Stimulated activated CD8-positive, alpha-beta memory T cell treated with anti-CD3 and anti-CD28 coated beads, Interleukin-7, amount 100 ng/mL, for 1 hour (primary cell): ENCODE results near the gene SHANK1.
"Not testable (repeated sequence)": the region's sequence is repeated elsewhere in the genome, so short reads cannot be mapped to it uniquely, and the experiment has no call there.

Experiments
- DNase-seq, 2 donors: peaks; one replicate each; pipeline ENCODE4 v3.0.0-alpha.2; 2020; ENCODE audit warnings: low read depth in 2 of 2

SHANK1 gene

GRCh38 chr19:50633973-50634372 is 85.6 kb downstream of the SHANK1 start:
- no peak for DNase-seq

- no peak for DNase-seq
Measured at GRCh38 chr19:50633359-50633758, 86.2 kb downstream of the SHANK1 start.

DNA sequence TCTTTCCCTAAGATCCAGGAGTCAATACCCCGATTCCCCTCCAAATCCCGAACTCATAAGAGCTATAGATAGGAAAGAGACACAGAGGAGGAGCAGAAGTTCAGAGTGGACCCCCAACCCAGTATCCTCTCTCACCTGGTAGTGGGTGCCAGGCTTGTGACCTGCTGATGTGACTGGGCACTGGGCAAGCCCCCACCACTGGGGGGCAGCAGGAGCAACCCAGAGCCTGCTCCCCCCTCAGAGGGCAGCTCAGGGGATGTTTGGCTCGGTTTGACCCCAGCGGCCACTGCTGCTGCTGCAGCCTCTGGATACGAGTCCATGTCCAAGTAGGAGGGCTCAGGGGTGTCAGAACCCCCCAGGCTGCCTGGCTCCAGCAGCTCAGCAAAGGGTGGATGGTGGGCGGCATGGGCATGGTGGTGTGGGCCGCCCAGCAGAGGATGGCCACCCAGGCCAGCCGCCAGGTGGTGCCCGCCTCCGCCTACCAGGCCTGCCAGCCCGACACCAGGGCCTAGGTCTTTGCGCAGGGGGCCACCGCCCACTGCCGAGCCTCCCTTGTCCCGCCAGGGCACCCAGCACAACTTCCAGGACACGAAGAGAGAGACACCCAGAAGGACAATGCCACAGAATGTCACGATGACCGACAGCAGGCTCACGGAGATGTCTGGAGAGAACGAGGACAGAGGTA is 87.3 kb downstream of the SHANK1 start:
- no peak for DNase-seq

DNA sequence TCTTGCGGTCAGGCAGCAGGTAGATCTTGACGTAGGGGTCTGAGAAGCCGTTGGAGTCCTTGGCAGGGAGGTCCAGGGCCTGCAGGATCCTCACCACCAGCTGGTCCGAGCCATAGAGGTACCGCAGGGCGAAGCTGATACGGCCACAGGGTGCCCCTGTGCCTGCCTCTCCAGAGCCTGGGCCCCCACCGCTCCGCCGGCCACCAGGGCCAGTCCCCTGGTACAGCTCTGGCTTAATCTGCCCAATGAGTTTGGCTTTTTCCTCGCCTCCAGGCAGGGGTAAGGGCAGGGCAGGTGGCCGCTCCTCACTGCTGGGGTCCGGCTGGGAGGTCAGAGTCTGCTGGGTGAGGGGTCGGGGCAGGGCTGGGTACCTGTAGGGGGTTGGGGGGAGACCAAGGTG is 89.8 kb downstream of the SHANK1 start:
- DNase-seq = no peak

DNA sequence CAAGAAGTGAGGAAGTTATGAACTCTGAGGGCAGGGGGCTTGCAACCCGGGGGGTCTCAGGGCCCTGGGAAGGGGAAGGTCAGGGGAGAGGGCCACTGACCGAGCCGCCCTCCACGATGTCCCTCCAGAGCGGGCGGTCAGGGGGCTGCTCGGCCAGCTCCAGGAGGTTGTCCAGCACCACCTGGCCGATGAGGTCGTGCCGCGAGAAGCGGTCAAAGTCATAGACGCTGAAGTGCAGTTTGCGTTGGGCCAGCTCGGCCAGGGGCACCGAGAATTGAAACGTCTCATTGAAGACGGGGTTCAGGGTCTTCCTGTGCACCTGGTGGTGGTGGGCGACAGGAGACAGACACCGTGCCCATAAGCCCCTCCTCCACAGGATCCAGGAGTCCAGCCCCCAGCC is 90.4 kb downstream of the SHANK1 start:
- DNase-seq = no peak

DNA sequence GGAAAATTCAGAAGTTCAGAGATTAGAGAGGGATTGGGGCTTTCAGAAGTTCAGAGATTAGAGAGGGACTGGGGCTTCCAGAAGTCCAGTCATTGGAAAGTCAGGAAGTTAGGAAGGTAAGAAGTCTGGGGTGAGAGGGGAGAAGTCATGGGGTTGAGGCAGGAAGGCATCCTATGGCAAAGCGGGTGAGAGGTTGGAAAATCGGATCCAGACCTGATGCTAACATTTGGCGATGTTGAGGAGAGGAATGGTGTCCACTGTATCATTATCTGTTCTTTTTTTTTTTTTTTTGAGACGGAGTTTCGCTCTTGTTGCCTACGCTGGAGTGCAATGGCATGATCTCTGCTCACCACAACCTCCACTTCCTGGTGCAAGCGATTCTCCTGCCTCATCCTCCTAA is 91.1 kb downstream of the SHANK1 start:
- DNase-seq = no peak

- no peak for DNase-seq
Measured at GRCh38 chr19:50628146-50628545, 91.5 kb downstream of the SHANK1 start.

DNA sequence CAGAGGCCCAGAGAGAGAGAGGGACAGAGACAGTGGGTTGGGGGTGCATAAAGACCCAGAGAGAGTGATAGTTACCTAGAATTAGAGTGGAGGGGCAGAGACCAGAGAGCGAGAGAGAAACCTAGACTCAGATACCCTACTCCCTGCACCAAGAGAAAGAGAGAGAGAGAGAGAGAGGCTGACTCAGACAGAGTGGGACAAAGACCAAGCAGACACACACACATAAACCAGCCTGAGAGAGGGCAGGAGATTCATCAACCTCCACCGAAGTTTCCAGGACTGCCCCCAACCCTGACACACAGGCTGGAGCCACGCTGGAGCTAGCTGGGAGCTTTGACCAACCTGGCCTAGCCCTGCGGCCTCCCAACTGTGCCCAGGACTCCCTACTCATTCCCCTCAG is 92.8 kb downstream of the SHANK1 start:
- DNase-seq = no peak

DNA sequence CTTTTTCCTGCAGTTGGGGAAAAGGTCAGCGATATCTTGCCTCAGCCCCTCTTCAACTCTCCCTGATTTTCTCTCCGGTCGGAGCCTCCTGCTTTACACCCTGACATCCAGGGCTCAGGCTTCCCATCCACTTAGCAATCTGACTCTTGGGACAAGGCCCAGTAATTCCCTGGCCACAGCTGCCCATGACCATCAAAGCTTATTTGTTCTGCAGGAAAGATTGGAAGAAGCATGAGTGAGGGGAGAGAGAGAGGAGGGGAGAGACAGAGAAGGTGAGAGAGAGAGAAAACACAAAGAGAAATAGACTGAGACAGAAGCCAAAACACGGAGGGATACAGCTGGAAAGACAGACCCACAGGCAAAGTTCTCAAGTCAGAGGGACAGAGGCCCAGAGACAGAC is 93.6 kb downstream of the SHANK1 start:
- no peak for DNase-seq

DNA sequence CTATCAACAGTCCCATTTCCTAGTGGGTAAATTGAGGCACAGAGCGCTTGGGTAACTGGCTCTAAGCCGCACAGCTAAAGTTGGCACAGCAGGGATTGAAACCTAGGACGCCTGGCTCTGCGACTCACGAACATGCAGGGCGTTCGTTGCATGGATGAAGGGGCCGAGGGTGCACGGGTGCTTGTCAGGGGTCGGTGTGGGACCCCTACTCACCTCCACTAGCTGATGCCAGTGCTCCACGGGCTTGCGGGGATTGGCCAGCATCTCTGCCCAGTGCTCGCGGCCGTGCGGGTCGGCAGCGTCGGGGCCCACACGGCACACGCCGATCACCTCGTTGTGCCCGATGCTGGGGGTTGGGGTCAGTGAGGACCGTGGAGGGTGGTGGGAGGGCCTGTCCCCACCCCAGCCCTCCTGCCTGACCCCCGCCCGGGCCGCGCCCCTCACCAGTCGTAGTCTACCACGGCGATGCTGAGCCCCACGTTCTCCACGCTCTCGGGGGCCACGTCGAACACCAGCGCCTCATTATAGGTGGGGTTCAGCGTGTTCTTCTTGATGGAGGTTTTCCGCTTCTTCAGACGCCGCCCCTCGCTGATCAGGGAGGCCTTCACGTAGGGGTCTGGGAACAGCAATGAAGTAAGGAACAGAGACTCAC is 94.5 kb downstream of the SHANK1 start:
- no peak for DNase-seq

DNA sequence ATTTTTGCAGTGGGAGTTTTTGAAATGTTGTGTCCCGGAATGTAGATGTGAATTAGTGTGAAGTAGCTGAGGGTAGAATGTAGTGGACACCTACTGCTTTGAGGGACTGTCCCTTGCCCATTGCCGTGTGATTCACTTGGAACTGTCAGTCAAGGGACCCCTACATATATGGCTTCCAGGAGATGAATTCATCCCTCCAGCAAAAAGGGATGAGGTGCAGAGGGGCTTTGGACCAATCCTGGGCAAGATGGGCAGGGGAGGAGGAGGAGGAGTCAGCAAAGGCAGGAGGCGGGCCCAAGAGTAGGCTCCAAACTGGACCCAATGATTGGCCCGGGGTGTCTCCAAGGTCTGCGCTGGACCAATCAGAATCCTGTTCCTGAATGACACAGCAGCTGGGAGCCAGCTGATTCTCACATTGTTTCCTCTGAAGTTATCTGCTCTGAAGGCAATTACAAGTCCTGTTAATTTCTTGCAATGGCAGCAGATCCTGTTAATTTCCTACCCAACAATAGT is 99.2 kb downstream of the SHANK1 start:
- DNase-seq = not testable (repeated sequence)

GRCh38 chr19:50619184-50619583 is 100.4 kb downstream of the SHANK1 start:
- not testable (repeated sequence) for DNase-seq

GRCh38 chr19:50618379-50618778 is 101.2 kb downstream of the SHANK1 start:
- DNase-seq = not testable (repeated sequence)

- DNase-seq = not testable (repeated sequence)
Measured at GRCh38 chr19:50612504-50613404, 106.8 kb downstream of the SHANK1 start.
